Measurements from ENCODE around the gene CCSAP. TPM values are rescaled to one million over a fixed set of nuclear protein-coding genes. Genes with fewer than 3 reads are reported as not detected.

CCSAP gene
- total RNA-seq, 1 experiment from 2014 or later, result 11.5 TPM

- no peak for DNase-seq (ENCODE audit: low read depth)
Observed at GRCh38 chr1:229287267-229287666, 55.6 kb downstream of the CCSAP start.

GRCh38 chr1:229286099-229286766, 56.6 kb downstream of the CCSAP start:
- DNase-seq (ENCODE audit: low read depth), result no peak

GRCh38 chr1:229285440-229285839, 57.4 kb downstream of the CCSAP start:
- no peak for DNase-seq (ENCODE audit: low read depth)

GRCh38 chr1:229284887-229285286, 58.0 kb downstream of the CCSAP start:
- no peak for DNase-seq (ENCODE audit: low read depth)

GRCh38 chr1:229283183-229283611, 59.6 kb downstream of the CCSAP start:
- no peak for DNase-seq (ENCODE audit: low read depth)

GRCh38 chr1:229282295-229282823, 60.5 kb downstream of the CCSAP start:
- DNase-seq (ENCODE audit: low read depth), result no peak

GRCh38 chr1:229281339-229281926, 61.4 kb downstream of the CCSAP start:
- DNase-seq (ENCODE audit: low read depth), result no peak

- DNase-seq (ENCODE audit: low read depth), result no peak
Observed at GRCh38 chr1:229280921-229281320, 61.9 kb downstream of the CCSAP start.

- no peak for DNase-seq (ENCODE audit: low read depth)
Observed at GRCh38 chr1:229280037-229280828, 62.6 kb downstream of the CCSAP start.

- DNase-seq (ENCODE audit: low read depth), result no peak
Observed at GRCh38 chr1:229279242-229279641, 63.6 kb downstream of the CCSAP start.

- DNase-seq (ENCODE audit: low read depth), result no peak
Observed at GRCh38 chr1:229278120-229278741, 64.6 kb downstream of the CCSAP start.

GRCh38 chr1:229275005-229275404, 67.8 kb downstream of the CCSAP start:
- no peak for DNase-seq (ENCODE audit: low read depth)

- DNase-seq (ENCODE audit: low read depth), result no peak
Observed at GRCh38 chr1:229273507-229274232, 69.2 kb downstream of the CCSAP start.

GRCh38 chr1:229272164-229273158, 70.4 kb downstream of the CCSAP start:
- DNase-seq (ENCODE audit: low read depth), result no peak

GRCh38 chr1:229271448-229272159, 71.2 kb downstream of the CCSAP start:
- DNase-seq (ENCODE audit: low read depth), result peak; percentile 35
